GM21367 (cell line): ENCODE data around the gene CYP19A1.
"Not testable (repeated sequence)": the region's sequence is repeated elsewhere in the genome, so short reads cannot be mapped to it uniquely, and the experiment has no call there.

Experiments
- ATAC-seq: cut with Tn5 transposase; IDR thresholded peaks from one replicate; pipeline ENCODE4 v1.9.1; 2021; ENCODE audit not compliant: unreplicated experiment

The CYP19A1 gene

GRCh38 chr15:51302480-51302879 lies 35.9 kb downstream of the CYP19A1 start:
- no peak for ATAC-seq

- ATAC-seq, result no peak
Measured at GRCh38 chr15:51299187-51300015, 39.0 kb downstream of the CYP19A1 start.

GRCh38 chr15:51298620-51299019 lies 39.8 kb downstream of the CYP19A1 start:
- ATAC-seq, result no peak

GRCh38 chr15:51290720-51291119 lies 47.7 kb downstream of the CYP19A1 start:
- no peak for ATAC-seq

GRCh38 chr15:51289290-51289689 lies 49.1 kb downstream of the CYP19A1 start:
- no peak for ATAC-seq

GRCh38 chr15:51288143-51289065 lies 50.0 kb downstream of the CYP19A1 start:
- no peak for ATAC-seq

GRCh38 chr15:51286816-51287215 lies 51.6 kb downstream of the CYP19A1 start:
- ATAC-seq, result no peak

GRCh38 chr15:51285399-51285798 lies 53.0 kb downstream of the CYP19A1 start:
- ATAC-seq, result no peak

- ATAC-seq, result no peak
Measured at GRCh38 chr15:51284871-51285270, 53.5 kb downstream of the CYP19A1 start.

- no peak for ATAC-seq
Measured at GRCh38 chr15:51283026-51283425, 55.4 kb downstream of the CYP19A1 start.

GRCh38 chr15:51282241-51282640 lies 56.2 kb downstream of the CYP19A1 start:
- ATAC-seq, result not testable (repeated sequence)

- ATAC-seq, result no peak
Measured at GRCh38 chr15:51281368-51281967, 56.9 kb downstream of the CYP19A1 start.

GRCh38 chr15:51280838-51281237 lies 57.6 kb downstream of the CYP19A1 start:
- no peak for ATAC-seq

- no peak for ATAC-seq
Measured at GRCh38 chr15:51279391-51279790, 59.0 kb downstream of the CYP19A1 start.

- no peak for ATAC-seq
Measured at GRCh38 chr15:51277101-51277500, 61.3 kb downstream of the CYP19A1 start.

GRCh38 chr15:51274956-51275355 lies 63.4 kb downstream of the CYP19A1 start:
- no peak for ATAC-seq

- ATAC-seq, result no peak
Measured at GRCh38 chr15:51270706-51271105, 67.7 kb downstream of the CYP19A1 start.

- no peak for ATAC-seq
Measured at GRCh38 chr15:51269496-51269895, 68.9 kb downstream of the CYP19A1 start.

- no peak for ATAC-seq
Measured at GRCh38 chr15:51267703-51268083, 70.7 kb downstream of the CYP19A1 start.

- ATAC-seq, result no peak
Measured at GRCh38 chr15:51267051-51267702, 71.2 kb downstream of the CYP19A1 start.

- ATAC-seq, result no peak
Measured at GRCh38 chr15:51266656-51267050, 71.7 kb downstream of the CYP19A1 start.
